Dedifferentiated amniotic fluid mesenchymal stem cell (primary cell): ENCODE results near the gene CAPN7.

ENCODE experiments used
- DNase-seq: peaks from one replicate; pipeline ENCODE4 v3.0.0-alpha.2; 2016; ENCODE audit errors: extremely low spot score

CAPN7 gene

DNA sequence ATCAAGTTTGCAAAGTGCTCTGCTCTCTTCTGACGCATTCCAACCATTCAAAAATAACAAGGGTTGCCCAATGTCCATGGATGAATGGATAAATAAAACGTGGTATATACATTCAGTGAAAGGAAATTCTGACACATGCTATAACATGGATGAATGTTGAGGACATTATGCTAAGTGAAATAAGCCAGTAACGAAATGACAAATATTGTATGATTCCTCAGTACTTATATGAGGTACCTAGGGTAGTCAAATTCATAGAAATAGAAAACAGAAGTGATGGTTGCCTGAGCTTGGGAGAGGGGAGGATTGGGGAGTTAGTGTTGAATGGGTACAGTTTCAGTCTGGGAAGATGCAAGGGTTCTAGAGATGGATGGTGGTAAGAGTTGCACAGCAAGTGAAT, 92.5 kb downstream of the CAPN7 start:
- no peak for DNase-seq

DNA sequence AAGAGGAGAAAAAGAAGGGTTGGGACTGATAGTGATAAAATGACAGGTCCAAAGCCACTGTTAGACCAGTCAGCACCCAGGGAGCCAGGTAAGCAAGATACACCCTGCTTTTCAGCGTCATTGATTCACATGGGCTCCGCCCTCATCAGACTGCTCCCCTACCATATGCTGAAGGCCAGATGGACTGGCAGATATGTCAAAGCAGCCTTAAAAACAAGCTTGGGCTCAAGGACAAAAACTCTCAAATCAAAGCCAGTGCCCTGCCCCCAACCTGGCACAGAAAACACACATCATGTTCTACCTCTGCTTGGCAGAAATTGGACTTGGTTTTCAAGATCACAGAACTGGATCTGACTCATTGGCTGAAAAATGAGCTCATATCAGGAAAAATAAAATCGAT, 93.0 kb downstream of the CAPN7 start:
- no peak for DNase-seq

DNA sequence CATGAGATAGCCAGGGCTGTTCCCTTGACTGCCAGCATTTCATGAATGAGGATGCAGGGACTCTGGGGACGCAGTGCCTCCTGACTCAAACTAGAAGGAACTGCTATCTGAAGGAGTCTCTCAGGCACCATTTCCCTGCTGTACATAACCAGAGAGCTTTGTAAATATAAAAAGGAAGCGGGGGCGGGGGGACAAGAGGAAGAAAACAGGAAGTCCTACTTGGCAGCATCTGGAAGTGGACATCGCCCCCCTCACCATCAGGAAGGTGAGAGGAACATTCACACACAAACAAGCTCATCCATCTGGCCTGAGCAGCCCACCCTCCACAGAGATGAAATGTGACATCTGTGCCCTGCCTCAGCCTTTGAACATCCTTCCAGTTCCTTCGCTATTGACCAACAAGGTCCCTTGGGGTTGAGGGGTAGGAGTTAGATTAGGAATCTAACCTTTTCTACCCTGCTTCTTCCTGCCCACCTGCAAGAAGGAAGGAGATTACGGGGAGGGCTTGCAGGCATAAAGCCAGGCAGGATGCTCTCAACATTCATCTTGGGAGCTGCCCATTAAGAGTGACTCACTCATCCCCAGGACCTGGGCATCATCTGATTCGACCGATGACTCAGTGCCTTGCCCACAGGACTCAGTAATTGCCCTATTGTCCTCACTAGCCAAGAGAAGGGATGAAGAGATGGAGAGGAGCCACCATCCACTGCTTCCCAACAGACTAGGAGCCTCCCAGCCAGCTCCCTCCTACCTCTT, 94.5 kb downstream of the CAPN7 start:
- DNase-seq = no peak

DNA sequence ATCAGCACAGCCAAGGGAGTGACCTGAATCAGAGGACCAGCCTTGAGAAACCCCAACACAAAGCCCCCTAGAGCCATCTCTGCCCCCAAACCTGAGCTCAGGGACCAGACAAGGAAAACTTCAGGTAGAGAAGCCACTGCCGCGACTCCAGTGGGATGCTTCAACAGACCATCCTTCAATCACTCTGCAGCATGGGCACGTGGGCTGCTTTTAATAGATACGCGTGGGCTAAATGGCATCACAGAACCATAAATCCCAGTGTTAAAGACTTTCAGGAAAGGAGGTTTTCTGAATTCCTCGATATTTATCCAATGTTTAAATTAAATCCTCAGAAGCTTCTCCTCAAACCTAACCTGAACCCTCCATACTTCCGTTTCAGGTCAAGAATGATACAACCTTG, 95.7 kb downstream of the CAPN7 start:
- no peak for DNase-seq
